22Rv1 (cell line): ENCODE results near the gene NEK4.
A peak's percentile ranks its signal among the peaks of the same experiment; 100 is the strongest.

Source experiments
- CTCF ChIP-seq: fragments of 450-650 bp; IDR thresholded peaks from 2 replicates; pipeline ENCODE4 v1.5.1; 2017; ENCODE audit warnings: mild to moderate bottlenecking
- ZFX ChIP-seq: fragments of 450-650 bp; IDR thresholded peaks from 2 replicates; pipeline ENCODE4 v1.6.1; 2017; ENCODE audit warnings: antibody characterized with exemption, borderline replicate concordance

GRCh38 chr3:52742418-52743041, 28.2 kb downstream of the NEK4 start:
- TF ChIP-seq CTCF (peak; percentile 71), ZFX (no peak)
